ENCODE measurements around the gene WDR73. TPM values are rescaled to one million over a fixed set of nuclear protein-coding genes. Genes with fewer than 3 reads are reported as not detected.

Gene WDR73
- total RNA-seq, 1 donor from 2014 or later: 53.2 TPM

- DNase-seq (ENCODE audit: low read depth, low spot score): no peak
- TF ChIP-seq CTCF (conservative IDR thresholded peaks at IDR 0.05): no peak
- H3K36me3 Mint-ChIP-seq (ENCODE audit: low read depth): peaks cover 4% of the 10 kb centered on the region
- peaks cover 40% of the 10 kb centered on the region for H3K4me1 Mint-ChIP-seq
- peaks cover 3% of the 10 kb centered on the region for H3K27me3 Mint-ChIP-seq (ENCODE audit: low read depth)
- peak overlapping the region; percentile 100 for H3K4me3 Mint-ChIP-seq
- H3K9me3 Mint-ChIP-seq: no peaks in the 10 kb centered on the region
- H3K27ac Mint-ChIP-seq (ENCODE audit: unreplicated experiment): no peak overlapping the region
Observed at GRCh38 chr15:84656972-84657371, 2.9 kb upstream of the WDR73 start.

- Mint-ChIP-seq H3K4me3 (peak overlapping the region; percentile 100), H3K9me3 (no peaks in the 10 kb centered on the region), H3K4me1 (peaks cover 41% of the 10 kb centered on the region), H3K36me3 (ENCODE audit: low read depth) (peaks cover 6% of the 10 kb centered on the region), H3K27me3 (ENCODE audit: low read depth) (peaks cover 3% of the 10 kb centered on the region), H3K27ac (ENCODE audit: unreplicated experiment) (no peak overlapping the region)
- TF ChIP-seq CTCF (conservative IDR thresholded peaks at IDR 0.05): peak; percentile 67
- peak; percentile 61 for DNase-seq (ENCODE audit: low read depth, low spot score)
Observed at GRCh38 chr15:84654689-84655453, 788 bp upstream of the WDR73 start.

GRCh38 chr15:84653584-84653909 is 536 bp downstream of the WDR73 start:
- H3K4me1 Mint-ChIP-seq: peaks cover 40% of the 10 kb centered on the region
- H3K9me3 Mint-ChIP-seq: no peaks in the 10 kb centered on the region
- peak overlapping the region; percentile 99 for H3K27ac Mint-ChIP-seq (ENCODE audit: unreplicated experiment)
- peaks cover 9% of the 10 kb centered on the region for H3K36me3 Mint-ChIP-seq (ENCODE audit: low read depth)
- peaks cover 3% of the 10 kb centered on the region for H3K27me3 Mint-ChIP-seq (ENCODE audit: low read depth)
- DNase-seq (ENCODE audit: low read depth, low spot score): no peak
- TF ChIP-seq CTCF (conservative IDR thresholded peaks at IDR 0.05): no peak
- peak overlapping the region; percentile 100 for H3K4me3 Mint-ChIP-seq

- no peak for TF ChIP-seq CTCF (conservative IDR thresholded peaks at IDR 0.05)
- no peak for DNase-seq (ENCODE audit: low read depth, low spot score)
- Mint-ChIP-seq H3K36me3 (ENCODE audit: low read depth) (peaks cover 13% of the 10 kb centered on the region), H3K27ac (ENCODE audit: unreplicated experiment) (no peak overlapping the region), H3K4me3 (no peak overlapping the region), H3K4me1 (peaks cover 25% of the 10 kb centered on the region), H3K9me3 (no peaks in the 10 kb centered on the region), H3K27me3 (ENCODE audit: low read depth) (peaks cover under 1% of the 10 kb centered on the region)
Observed at GRCh38 chr15:84649706-84650105, 4.4 kb downstream of the WDR73 start.

- TF ChIP-seq CTCF (conservative IDR thresholded peaks at IDR 0.05): no peak
Observed at GRCh38 chr15:84648539-84648938, 5.5 kb downstream of the WDR73 start.

More at GRCh38 chr15:84648539-84648938, 5.5 kb downstream of the WDR73 start:
- H3K36me3 Mint-ChIP-seq (ENCODE audit: low read depth): peaks cover 13% of the 10 kb centered on the region
- H3K27me3 Mint-ChIP-seq (ENCODE audit: low read depth): no peaks in the 10 kb centered on the region
- H3K4me3 Mint-ChIP-seq: no peak overlapping the region
- peaks cover 15% of the 10 kb centered on the region for H3K4me1 Mint-ChIP-seq
- no peak for DNase-seq (ENCODE audit: low read depth, low spot score)
- no peaks in the 10 kb centered on the region for H3K9me3 Mint-ChIP-seq
- H3K27ac Mint-ChIP-seq (ENCODE audit: unreplicated experiment): no peak overlapping the region
